Muscle of back (tissue), 13 donors: ENCODE data around the gene DBX1. TPM values are rescaled to one million over a fixed set of nuclear protein-coding genes. Genes with fewer than 3 reads are reported as not detected.
A peak's percentile ranks its signal among the peaks of the same experiment; 100 is the strongest.
"Not testable (repeated sequence)": the region's sequence is repeated elsewhere in the genome, so short reads cannot be mapped to it uniquely, and the experiment has no call there.

Source experiments
- DNase-seq, 3 donors: peaks; one replicate each; pipeline versions ENCODE4 v3.0.0 to v3.0.0-alpha.2; 2013
- long read RNA-seq, 9 donors: transcript quantifications; one replicate each; lab custom pipeline, GENCODE V29; 2026
- polyA plus RNA-seq, 10 donors: library from polyadenylated mRNA; unstranded; fragments of 120-200 nt; gene quantifications; one replicate each; pipeline ENCODE4 v1.2.1, GENCODE V29; 2013; ENCODE audit not compliant: insufficient read length in 10 of 10

Gene DBX1
- polyA plus RNA-seq, result 1 to 10 TPM; 3.2 to 6.7 (median 4.9) TPM
- long read RNA-seq, donor 1, partial matches to known transcripts, result 0 of 3 reads
- long read RNA-seq, donor 1, other reads (novel, unspliced or antisense), result 0 of 3 reads
- long read RNA-seq, donor 2, result 0 reads
- long read RNA-seq, donor 3, result 0 reads
- long read RNA-seq, donor 4, partial matches to known transcripts, result 0 of 2 reads
- long read RNA-seq, donor 4, other reads (novel, unspliced or antisense), result 0 of 2 reads
- long read RNA-seq, donor 5, partial matches to known transcripts, result 0 of 1 reads
- long read RNA-seq, donor 5, other reads (novel, unspliced or antisense), result 0 of 1 reads
- long read RNA-seq, donor 6, partial matches to known transcripts, result 0 of 3 reads
- long read RNA-seq, donor 6, other reads (novel, unspliced or antisense), result 0 of 3 reads
- long read RNA-seq, donor 7, partial matches to known transcripts, result 0 of 2 reads
- long read RNA-seq, donor 7, other reads (novel, unspliced or antisense), result 0 of 2 reads
- long read RNA-seq, donor 8, result 0 reads
- long read RNA-seq, donor 9, result 0 reads

- peak in 1 of 3 donors; percentile 29 for DNase-seq
Measured at GRCh38 chr11:20160425-20161229, at the start of gene DBX1. TSS of gene DBX1 (minus strand) at chr11:20160475. CDS start at chr11:20160324, 151 bp downstream.

DNA sequence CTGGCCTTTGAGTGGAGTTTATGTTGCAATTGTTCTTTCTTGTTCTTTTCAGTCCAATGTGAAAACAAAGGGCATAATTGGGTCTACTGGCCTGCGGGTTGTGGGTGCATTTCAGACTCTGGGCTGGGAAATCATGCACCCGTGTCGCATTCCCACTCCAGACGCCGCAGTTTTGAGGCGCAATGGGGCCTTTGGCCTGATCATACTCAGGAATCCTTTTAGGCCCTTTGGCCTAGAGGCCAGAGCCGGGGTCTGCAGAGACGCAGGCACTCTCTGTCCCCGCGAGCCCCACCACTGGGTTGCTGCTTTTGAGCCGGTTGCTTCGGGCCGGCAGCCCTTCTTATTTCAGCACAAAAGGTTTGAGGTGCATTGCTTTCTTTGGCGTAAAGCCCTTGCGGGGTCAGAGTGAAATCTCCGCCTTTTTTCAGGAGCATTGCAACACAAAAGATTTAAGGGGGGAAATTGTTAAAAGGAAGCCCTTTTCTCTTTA, 48.4 kb upstream of the DBX1 start:
- DNase-seq, result no peak

DNA sequence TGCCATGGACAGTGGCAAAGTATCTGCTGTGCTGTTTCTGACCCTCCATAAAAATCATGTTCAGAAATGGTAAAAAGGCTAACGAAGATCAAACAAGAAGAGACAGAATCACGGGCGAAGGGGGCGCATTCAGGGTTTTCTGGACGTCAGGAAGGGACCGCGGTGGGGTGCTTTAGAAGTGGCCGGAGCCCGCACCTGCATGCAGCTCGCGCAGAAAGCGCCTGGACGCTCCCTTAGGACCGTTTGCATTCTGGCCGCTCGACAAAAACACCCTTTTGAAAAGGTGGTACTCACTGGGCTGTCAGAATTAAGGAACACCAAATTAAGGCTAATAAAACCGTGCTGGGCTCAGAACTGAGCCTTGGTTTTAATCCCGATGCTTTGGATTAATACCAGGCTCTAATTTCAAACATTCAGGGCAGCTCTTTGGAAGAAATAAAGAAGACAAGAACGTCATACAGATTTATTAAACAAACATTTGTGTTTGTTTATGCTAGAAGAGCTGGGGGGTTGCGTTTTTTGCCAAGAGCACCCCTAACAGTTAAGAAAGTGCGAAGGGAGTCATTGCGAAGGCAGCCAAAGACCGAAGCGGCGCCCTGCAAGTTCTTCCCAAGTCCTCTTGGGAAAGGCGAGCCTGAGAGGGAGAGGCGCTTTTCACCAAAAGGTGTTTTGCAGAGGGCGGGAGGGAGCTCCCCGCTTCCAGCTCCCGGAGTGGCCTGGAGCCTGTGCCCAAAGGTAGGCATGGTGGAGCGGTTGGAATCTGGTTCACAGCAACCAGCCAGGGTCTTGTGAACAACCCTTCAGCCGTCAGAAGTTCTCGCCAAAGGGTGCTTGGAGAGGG, 47.7 kb upstream of the DBX1 start:
- no peak for DNase-seq

- DNase-seq, result no peak
Measured at GRCh38 chr11:20205807-20206206, 45.5 kb upstream of the DBX1 start.

DNA sequence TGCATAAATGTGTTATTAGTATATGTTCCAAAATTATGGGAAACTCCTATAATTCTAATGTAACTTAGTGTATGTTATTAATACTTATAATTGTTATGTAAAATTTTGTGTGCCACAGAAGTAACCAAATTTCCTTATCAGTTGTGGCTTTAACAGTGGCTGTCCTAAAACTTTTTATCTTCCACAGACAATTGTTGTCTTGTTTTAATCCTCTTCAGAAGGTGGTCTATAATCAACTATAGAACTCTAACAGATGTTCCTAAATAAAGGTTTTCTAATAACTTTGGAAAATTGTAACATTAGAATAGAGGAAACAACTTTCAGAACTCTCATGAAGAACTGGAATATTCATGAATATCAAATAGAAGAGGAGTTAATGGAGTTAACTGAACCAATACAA, 44.4 kb upstream of the DBX1 start:
- no peak for DNase-seq

DNA sequence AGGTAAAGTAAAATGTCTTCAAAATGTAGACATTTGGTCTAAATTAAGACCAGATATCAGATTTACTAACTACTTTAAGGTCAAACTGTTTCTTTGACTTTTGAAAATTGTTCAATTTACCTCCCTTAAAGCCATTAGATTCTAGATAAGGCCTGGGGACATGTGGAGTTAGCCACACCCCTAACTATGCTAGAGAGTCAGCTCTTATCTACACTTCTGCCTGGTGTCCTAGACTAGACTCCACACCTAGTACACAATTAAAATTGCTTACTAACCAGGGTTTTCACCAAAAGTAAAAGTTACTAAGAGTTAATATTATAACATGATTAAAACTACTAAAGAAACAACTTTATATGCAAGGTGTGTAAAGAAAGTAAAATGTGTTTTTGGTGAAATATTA, 43.6 kb upstream of the DBX1 start:
- no peak for DNase-seq

- DNase-seq, result no peak
Measured at GRCh38 chr11:20201231-20201630, 41.0 kb upstream of the DBX1 start.

DNA sequence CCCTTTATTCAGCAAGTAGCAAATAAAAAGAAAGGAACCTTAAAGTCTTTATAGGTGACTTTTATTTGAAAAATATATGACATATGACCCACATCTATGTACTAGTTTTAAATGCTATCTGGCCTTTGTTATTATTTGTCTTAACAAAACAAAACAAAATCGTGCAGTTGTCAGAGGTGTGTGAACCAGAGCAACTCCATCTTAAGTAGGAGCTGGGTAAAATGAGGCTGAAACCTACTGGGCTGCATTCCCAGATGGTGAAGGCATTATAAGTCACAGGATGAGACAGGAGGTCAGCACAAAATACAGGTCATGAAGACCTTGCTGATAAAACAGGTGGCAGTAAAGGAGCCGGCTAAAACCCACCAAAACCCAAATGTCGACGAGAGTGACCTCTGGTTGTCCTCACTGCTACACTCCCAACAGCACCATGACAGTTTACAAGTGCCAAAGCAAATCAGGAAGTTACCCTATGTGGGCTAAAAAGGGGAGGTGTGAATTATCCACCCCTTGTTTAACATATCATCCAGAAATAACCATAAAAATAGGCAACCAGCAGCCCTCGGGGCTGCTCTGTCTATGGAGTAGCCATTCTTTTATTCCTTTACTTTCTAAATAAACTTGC, 40.2 kb upstream of the DBX1 start:
- not testable (repeated sequence) for DNase-seq

- DNase-seq, result no peak
Measured at GRCh38 chr11:20197881-20198280, 37.6 kb upstream of the DBX1 start.

- no peak for DNase-seq
Measured at GRCh38 chr11:20194470-20194869, 34.2 kb upstream of the DBX1 start.

GRCh38 chr11:20193307-20193706, 33.0 kb upstream of the DBX1 start:
- no peak for DNase-seq

DNA sequence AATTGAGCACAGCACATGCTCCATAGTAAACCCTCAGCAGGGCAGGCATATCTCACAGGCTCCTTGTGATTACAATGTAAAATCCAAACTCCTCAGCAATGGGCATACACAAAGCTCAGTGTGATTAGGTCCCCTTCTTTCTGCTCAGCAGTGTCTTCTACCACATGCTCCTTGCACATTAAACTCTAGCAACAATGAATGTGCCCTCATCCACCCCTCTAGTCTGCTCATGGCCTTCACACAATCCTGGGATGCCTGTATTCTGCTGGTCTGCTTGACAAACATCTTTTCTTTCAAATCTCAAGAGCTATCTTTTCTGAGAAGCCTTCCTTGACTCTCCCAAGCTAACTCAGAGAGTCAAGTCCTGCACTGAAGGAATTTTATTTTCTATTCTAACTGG, 32.4 kb upstream of the DBX1 start:
- no peak for DNase-seq

DNA sequence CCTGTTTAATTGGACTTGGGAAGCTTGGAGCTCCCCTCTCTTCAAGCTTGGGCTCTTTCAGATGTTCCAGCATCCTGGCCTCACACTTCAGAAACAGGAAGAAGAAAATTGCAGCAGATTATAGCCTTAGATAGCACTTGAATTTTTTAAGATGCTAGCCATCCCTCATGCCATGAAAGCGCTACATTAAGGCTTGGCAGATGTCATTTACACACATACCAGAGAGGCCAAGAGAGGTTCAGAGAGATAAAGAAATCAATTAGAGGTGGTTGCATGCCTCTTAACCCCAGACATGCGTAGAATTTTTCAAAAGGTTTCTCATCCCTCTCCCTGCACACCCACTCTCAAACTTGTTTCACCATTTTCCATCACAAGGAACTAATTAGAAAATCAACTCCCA, 31.9 kb upstream of the DBX1 start:
- DNase-seq, result no peak

- DNase-seq, result no peak
Measured at GRCh38 chr11:20178976-20179375, 18.7 kb upstream of the DBX1 start.

- DNase-seq, result no peak
Measured at GRCh38 chr11:20177136-20177535, 16.9 kb upstream of the DBX1 start.

- DNase-seq, result no peak
Measured at GRCh38 chr11:20172721-20173447, 12.6 kb upstream of the DBX1 start.

GRCh38 chr11:20163783-20164481, 3.7 kb upstream of the DBX1 start:
- DNase-seq, result peak in 1 of 3 donors; percentile 64

GRCh38 chr11:20162824-20163782, 2.8 kb upstream of the DBX1 start:
- peak in 2 of 3 donors; percentile 32 to 68 for DNase-seq
